Fibroblast of skin of scalp (primary cell): ENCODE measurements around the gene SLC43A2.
"Not testable (repeated sequence)": the region's sequence is repeated elsewhere in the genome, so short reads cannot be mapped to it uniquely, and the experiment has no call there.

Source experiments
- DNase-seq: peaks from one replicate; pipeline ENCODE4 v3.0.0-alpha.2; 2013

Gene SLC43A2

DNA sequence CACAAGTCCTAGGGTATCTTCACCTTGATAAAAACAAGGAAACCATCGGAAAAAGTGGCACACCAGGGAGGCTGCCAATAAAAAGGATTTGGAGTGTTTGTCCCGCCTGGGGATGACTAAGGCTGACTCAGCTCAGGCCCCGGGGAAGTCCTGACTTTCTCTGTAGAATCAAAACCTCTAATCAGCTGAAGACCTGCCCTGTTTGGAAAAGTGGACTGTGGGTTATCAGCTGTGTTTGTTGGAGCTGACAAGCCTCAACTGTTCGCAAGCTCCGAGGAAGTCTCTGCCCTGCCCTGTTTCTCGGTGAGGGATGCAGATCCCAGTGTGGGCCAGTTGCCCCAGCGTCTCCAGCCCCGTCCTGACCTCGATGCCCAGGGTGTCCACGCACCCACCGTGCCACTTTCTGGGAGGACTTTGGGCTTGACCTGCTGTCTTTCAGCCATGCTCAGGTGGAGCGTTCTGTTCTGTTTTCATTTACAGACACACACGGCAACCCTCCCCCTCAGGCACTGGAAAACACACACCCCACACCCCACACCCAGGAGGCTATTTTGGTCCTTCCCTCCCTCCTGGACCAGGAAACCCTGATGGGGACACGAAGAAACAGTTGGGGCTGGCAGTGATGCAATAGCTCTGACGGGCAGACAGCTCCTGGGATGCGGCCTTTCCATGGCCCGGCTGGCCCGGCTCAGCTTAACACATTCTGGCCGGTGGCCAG, 38.4 kb downstream of the SLC43A2 start:
- peak; percentile 76 for DNase-seq

DNA sequence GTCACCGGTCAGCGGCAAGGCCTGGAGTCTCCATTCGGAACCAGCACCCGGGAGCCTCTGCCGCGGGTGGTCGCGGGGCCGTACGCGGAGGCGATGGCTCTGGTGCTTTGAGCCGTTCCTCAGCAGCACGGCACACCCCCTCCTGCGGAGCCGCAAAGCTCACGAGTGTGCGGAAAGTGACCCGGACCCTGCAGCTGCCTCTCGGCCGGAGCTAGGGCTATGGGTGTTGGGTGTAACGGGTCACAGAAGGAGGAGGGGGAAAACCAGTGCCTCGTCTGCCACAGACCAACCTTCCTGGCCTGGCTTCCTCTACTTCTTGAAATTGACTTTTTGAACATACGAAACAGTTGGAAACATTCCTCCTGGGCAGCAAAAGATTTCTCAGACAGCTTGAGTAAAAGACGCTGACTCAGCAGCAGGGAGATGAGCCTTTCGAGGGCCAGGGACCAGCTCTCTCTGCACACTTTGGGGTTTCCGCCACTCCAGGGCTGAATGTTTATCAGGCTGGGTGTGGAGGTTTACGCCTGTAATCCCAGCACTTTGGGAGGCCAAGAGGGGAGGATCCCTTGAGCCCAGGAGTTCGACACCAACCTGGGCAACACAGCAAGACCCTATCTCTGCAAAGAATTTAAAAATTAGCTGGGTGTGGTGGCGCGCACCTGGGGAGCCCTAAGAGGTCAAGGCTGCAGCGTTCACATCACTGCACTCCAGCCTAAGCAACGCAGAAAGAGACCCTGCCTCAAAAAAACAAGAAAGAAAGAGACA, 39.6 kb downstream of the SLC43A2 start:
- no peak for DNase-seq

DNA sequence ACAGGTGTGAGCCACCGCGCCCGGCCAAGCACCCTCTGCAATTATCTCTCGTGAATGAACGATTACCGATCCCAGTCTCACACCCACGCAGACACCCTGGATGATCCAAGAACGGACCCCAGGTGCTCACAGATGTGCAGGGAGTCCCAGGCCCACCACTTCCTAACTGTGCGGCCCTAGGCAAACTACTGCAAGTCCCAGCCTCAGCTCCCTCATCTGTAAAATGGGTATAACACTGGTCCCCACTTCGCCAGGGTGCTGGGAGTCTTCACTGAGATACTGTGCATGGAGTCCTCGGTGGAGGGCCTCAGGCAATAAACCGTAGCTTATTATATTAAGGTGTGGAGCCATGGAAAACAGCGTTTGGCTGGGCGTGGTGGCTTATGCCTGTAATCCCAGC, 44.5 kb downstream of the SLC43A2 start:
- DNase-seq, result no peak

DNA sequence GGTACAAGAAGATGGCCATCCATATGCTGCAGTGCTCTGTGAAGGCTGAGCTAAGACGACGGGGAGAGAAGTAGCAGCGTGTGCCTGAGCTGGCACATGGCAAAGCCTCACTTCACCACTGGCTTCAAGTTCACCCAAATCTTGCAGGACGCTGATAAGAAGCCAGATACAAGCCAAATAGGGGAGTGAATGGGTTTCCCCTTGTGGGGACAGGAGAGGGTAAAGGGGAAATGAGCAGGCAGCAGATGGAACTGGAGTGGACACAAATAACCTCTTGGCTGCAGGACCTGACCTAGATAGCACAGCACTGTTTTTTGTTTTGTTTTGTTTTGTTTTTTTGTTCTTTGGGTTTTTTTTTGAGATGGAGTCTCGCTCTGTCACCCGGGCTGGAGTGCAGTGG, 45.1 kb downstream of the SLC43A2 start:
- DNase-seq, result no peak

DNA sequence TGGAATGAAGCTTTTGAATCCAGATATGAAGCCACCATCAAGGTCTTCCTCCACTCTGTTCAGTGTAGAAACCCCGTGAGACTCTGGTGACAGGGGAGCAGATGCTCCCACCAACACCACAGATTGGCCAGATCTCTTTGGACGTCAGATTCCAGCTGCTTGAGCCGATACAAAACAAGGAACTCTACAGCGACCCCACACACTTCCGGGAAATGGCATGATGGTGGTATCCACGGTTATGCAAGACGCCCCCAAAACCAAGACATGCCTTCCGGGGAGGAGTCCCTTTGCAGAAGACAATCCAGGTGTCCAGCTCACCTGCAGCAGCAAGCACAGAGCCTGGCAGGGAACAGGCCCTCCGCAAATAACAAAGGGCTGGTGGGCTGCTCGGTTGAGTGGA, 46.3 kb downstream of the SLC43A2 start:
- no peak for DNase-seq

DNA sequence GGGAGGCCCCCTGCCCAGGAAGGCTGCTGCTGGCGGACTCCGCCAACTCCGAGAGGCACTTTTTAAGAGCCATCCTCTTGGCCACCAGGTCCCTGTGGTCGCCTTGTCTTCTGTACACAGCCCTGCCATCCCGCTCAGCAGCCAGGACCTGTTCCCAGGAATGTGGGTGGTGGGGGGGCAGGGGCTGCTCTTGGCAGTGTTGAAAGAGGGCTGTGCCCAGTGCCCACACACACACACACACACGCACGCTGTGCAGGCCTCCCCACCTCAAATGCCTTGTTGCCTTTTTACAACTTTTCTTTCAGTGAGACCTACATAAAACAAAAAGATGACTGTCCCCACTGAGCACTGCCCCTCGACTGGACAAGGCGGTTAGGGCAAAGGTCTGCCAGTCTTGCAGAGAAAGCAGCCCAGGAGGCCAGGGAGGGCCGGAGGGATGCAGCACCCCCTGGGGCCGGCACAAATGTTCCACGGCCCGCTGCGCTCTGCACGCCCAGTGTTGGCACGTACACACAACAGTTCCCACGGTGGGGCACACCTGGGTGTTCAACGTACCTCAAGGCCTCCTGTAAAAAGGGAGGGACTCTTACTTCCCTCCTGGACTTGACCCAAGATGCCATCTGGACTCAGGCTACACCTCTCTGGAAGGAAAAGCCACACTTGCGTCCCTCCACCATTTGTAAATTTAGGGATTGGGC, 47.5 kb downstream of the SLC43A2 start:
- no peak for DNase-seq

DNA sequence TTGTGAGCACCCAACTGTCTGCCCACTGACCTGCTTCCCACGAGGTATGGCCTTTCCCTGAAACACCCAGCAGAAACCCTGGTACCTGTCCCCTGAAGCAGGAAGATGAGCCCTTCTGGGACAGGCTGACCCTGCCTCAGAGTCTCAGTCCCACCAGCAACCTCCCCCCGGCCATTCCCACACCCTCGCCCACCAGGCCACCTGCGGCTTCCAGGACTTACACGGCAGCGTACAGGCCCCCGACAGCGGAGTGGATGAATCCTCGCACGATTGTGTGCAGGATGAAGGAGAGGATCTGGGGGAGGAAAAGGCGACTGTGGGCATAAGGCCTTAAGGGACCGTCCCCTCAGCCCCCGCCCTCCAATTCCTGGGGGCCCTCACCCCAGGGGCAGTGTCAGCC, 50.6 kb downstream of the SLC43A2 start:
- no peak for DNase-seq

DNA sequence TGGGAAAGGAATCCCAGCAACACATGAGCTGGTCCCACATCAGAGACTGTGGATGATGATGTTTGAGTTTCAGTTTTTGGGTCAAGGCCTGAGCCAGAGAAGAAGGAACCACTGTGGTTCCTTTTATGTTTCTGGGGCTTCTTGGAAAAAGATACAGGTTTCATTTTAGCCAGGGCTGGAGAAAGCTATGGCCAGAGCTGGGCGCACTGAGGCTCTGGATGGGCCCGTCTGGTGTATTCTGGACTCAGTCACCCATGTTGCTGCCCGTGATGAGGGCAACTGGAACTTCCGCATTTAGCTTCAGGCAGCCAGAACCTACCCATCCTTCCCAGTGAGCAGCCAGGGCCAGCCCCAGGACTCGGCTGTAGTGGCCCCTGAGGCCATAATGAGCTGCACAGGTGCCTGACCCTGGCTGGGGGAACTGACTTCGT, 51.0 kb downstream of the SLC43A2 start:
- DNase-seq, result no peak

DNA sequence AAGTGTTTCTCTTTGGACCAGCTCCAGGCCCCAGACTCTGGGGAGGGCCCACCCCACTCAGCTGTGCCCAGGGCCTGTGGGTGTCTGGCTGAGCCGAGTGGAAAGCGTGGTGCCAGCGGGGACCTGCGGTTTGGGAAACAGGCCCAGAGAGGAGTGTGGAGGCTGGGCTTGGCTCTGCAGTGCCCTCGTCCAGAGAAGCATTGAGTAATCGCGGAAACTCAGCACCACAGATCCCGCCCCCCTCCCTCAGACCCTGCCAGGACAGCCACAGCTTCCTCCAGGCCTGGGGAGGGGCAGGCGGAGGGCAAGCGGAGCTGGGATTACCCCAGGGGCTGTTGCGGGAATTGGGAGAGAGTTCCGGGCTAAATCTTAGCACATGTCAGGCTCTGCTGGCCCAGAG, 51.5 kb downstream of the SLC43A2 start:
- DNase-seq, result peak; percentile 86

DNA sequence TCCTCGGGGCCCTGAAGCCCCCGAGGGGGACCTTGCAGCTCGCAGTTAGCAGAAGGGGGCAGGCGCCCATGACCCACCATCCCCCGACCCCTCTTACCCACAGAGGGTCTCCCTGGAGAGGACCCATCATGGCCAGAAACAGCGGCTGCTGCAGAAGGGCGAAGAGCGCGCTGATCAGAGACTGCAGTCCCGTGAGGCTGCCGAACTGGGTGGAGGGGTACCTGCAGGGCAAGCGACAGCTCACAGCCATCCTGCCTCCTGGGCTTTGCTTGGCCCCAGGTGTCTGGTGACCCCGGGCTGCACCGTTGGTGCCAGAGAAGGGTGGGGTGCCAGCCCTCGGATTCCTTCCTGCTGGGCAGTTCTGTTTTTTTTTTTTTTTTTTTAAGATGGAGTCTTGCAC, 52.1 kb downstream of the SLC43A2 start:
- DNase-seq, result no peak

DNA sequence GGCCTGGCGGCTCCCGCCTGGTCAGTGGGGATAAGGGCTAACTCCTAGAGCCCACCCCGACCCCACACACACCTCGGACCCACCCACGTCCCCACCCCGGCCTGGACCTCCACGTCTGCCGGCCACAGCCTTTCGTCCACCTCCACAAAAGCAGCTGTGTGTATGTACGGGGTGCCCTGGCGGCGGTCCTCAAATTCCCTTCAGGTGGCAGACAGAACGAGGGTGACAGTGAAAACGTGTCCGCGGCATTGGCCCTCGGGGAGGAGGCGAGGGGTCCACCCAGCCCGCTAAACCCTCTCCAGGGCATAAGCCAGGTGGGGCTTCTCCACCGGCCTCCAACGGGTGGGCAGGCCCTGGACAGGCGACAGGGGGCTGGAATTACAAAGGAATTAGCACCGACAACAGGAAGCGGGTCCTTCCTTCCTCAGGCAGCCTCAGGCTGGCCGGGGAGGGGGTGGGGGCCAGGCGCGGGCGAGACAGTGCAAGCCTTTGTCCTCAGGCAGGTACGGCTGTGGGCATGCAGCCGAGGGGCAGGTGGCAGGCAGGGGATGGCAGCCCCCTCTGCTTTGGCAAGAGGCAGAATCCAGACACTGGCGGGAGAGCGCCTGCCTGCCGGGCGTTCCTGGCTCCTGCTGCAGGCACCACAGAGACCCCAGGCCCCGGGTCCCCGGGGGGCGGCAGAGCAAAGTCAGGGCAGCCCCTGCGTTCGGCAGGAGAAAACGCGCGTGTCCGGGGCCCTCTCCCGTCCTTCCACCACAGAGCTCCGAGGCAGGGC, 53.8 kb downstream of the SLC43A2 start:
- DNase-seq, result no peak

DNA sequence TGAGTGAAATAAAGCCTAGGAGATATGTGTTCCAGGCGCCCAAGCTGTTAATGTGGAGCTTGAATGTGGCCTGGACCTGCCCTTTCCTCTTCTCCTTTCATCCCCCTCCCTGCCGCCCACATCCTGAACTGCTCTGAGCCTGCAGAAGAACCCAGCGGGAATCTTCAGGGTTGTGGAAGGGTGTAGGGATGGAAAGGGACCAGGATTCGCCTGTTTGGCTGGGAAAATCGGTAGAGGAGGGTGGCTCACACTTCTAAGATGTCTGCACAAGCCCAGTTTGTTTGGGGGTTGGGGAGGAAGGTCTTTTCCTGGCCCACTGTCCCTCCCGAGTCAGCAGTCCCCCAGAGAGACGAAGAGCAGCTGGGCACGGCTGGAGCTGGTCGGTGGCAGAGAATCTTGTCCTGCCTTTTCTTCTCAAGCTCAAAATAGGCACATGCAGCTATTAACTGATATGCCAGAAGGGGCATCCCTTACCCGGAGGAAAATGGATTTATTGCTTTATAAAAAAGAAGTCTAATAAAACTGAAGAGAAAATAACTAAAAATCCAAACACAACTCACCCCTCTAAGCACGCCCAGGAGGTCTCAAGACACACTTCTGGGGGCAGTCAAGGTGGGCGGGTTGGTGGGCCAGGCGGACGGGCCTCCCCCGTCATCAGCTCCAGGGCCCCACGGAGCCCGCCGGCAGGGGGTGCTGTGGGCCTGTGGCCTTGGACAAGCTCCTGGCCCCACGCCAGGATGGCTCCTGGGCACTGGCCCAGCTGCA, 54.5 kb downstream of the SLC43A2 start:
- peak; percentile 67 for DNase-seq

DNA sequence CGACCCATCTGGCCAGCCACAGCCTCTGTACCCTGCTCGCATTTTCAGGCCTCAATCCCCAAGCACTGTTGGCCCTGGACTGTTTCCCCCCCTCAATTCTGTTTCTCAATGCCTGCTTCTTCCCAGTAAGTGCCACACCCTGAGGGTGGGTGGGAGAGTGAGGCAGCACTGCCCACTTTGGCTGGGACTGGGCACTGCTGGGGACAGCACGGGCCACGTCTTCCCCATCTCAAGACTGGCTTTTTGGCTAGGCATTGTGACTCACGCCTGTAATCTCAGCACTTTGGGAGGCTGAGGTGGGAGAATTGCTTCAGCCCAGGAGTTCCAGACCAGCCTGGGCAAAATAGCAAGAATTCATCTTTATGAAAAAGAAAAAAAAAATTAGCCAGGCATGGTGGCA, 56.0 kb downstream of the SLC43A2 start:
- not testable (repeated sequence) for DNase-seq

DNA sequence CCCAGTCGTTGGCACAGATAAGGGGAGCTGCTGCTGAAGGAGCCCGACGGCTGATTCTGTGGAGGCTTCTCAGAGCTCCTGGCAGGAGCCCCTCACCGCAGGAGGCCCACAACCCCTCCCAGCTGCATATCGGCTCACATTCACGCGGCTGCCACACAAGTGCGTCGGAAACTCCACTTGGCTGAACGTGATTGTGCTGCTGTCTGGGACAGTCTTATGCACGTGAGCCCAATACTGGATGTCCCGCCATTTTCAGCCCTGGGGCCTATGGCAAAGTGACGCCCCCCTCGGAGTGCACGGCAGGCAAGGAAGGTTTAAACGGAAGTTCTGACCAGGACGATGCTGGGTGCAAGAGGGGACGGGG, 57.3 kb downstream of the SLC43A2 start:
- no peak for DNase-seq

DNA sequence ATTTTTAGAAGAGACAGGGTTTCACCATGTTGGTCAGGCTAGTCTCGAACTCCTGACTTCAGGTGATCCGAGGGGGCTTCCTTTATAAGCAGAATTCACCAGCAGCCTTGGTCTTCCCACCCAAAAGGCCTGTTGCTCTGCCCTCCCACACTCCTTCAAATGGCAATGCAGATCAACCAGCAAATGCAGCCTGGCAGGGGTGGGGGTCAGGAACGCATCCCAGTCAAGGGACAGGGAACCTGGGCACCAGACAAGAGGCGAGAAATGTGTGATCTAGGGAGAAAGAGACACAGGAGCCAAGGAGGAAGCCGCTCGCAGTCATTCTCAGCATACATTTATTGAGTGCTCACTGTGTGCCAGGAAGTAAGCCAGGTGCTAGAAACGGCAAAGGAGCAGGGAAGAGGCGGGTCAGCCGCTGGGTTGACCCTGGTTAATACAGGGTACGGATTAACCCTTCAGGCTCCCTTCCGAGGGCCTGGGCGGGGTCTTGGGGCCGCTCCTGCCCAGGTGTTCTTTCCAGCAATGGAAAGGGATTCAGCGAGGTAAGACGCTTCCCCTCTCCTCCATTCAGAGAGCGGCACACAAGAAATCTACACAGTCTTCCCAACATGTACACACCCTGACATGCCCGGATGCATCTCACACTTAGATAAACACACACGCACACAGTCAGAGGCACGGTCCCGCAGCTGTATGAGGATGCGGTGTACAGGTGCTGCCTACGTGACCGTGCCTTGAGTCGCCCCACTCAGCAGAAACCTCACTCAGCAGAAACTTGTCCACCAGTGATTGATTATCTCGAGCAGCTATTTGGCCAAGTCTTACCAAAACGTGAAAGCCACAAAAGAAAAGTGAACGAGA, 59.5 kb downstream of the SLC43A2 start:
- no peak for DNase-seq

DNA sequence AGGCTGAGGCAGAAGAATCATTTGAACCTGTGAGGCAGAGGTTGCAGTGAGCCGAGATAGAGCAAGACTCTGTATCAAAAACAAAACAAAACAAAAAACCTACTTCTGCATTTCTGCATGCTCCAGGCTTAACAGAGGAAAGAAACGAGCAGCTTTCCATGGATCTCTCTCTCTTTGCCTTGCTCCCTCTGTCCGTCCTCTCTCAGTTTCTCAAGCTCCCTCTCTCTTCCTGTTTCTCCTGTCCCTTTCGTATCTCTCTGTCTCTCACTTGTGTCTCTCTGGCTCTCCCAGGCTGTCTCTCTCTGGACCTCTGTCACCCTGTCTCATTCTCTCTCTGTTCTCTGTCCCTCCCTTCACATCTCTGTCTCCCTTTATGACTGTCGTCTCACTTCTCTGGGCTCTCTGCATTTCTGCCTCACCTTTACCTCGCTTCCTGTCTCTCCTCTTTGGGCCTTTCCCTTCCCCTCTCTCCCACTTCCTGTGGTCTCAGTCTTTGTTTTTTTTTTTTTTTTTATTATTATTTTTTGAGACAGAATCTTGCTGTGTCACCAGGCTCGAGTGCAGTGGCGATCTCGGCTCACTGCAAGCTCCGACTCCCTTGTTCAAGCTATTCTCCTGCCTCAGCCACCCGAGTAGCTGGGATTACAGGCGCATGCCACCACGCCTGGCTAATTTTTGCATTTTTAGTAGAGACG, 62.0 kb downstream of the SLC43A2 start:
- DNase-seq, result no peak

DNA sequence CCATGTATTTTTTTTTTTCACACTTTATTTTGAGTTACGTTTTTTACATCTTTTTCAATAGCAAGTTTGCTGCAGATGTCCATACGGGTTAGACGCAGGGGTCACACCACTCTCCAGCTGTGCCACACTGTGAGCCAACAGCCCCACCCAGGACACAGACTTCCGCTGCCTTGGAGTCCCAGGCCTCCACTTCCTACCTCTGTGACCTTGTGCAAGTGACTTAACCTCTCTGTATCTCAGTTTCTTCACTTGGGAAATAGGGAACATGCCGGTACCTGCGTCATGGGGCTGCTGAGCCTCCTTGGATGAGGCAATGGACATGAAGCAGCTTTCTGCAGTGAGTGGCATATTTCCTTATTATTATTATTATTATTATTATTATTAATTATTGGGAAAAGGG, 62.8 kb downstream of the SLC43A2 start:
- no peak for DNase-seq

DNA sequence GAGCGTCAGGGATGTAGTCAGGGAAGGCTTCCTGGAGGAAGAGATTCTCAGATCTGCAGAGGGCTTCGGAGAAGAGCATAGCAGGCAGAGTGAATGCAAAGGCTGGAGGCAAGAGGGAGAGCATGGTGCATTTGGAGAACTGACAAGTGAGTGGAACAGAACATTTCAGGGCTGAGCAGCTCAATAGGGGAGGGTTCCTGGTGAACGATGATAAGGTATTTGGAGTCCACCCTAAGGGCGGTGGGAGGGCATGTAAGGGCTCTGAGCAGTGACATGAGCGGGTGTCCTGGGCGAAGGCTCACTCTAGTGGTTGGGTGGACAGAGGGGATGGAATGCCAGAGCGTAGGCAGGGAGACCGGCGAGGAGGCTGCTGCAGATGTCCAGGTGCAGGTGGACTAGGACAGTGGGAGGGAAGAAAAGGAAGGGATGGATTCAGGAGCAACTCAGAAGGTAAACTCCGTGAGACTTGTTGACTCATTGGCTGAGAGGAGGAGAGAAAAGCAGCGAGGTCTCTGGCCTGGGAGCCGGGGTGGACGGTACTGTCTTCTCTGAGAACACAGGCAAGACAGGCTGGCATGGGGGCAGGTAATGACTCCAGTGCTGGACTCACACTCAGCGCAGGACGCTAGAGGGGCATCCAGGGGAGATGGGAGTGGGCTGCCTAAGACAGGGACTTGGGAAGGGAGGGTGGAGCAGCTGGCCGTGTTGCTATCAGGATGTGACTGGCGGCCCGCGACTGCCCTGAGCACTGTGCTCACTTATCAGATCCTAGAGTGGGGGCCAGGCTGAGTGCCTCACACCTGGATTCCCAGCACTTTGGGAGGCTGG, 64.6 kb downstream of the SLC43A2 start:
- DNase-seq, result no peak

DNA sequence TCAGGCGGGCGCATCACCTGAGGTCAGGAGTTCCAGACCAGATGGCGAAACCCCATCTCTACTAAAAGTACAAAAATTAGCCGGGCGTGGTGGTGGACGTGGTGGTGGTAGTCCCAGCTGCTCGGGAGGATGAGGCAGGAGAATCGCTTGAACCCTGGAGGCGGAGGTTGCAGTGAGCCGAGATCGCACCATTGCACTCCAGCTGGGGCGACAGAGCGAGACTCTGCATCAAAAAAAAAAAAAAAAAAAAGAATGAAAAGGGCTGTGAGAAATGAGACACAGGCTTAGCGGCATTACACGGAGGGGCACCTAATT, 65.2 kb downstream of the SLC43A2 start:
- DNase-seq, result not testable (repeated sequence)

DNA sequence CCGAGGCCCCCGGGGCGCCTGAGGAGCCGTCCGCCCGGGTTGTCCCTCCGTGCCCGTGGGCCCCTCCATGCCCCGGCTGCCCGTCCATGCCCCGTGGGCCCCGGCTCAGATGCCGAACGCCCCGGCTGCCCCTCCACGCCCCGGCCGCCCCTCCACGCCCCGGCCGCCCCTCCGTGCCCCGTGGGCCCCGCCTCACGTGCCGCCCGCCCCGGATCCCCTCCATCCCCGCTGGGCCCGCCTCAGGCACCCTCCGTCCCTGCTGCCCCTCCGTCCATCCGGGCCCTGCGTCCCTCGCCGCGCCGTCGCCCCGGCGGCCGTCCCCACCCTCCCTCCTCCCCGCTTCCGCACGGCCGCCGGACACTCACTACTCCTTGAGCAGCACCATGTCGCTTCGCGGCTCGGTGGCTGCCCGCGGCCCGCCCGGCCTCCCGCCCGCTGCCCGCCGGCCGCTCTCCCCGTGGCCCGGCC, 66.4 kb downstream of the SLC43A2 start:
- DNase-seq, result no peak
